ENCODE results near the gene LANCL3. TPM values are rescaled to one million over a fixed set of nuclear protein-coding genes. Genes with fewer than 3 reads are reported as not detected.

Gene LANCL3
- total RNA-seq, 1 donor from 2014 or later, result 0.02 TPM

- no peaks in the 10 kb centered on the region for H4K20me1 ChIP-seq (ENCODE audit: low read depth)
- H3K4me3 ChIP-seq, result no peak overlapping the region
- no peak overlapping the region for H3K27ac Mint-ChIP-seq
- no peaks in the 10 kb centered on the region for H3K9me3 ChIP-seq (ENCODE audit: low read depth)
- H3F3A ChIP-seq (ENCODE audit: low read depth), result no peaks in the 10 kb centered on the region
- no peaks in the 10 kb centered on the region for H3K4me1 ChIP-seq
- DNase-seq (ENCODE audit: low spot score), result no peak
- H3K4me2 ChIP-seq, result no peak overlapping the region
- no peak overlapping the region for H3K4me3 Mint-ChIP-seq
- no peaks in the 10 kb centered on the region for H3K27me3 ChIP-seq
- no peaks in the 10 kb centered on the region for H3K79me2 ChIP-seq (ENCODE audit: low read depth)
- H3K36me3 ChIP-seq, result no peaks in the 10 kb centered on the region
- no peak for TF ChIP-seq CTCF (IDR thresholded peaks at IDR 0.05)
- TF ChIP-seq EZH2phosphoT487 (IDR thresholded peaks at IDR 0.05), result no peak
- no peak for TF ChIP-seq EZH2 (IDR thresholded peaks at IDR 0.05)
- no peak overlapping the region for H3K9ac ChIP-seq
- H3K27me3 Mint-ChIP-seq (ENCODE audit: insufficient read depth, low read depth), result no peaks in the 10 kb centered on the region
- H2AFZ ChIP-seq (replicated peaks), result no peak overlapping the region
- H3K9me3 Mint-ChIP-seq, result no peaks in the 10 kb centered on the region
- no peaks in the 10 kb centered on the region for H3K36me3 Mint-ChIP-seq
- no peak overlapping the region for H3K27ac ChIP-seq
- H3K4me1 Mint-ChIP-seq, result no peaks in the 10 kb centered on the region
These were observed 87.0 kb downstream of the LANCL3 start for GRCh38 chrX:37658343-37659030.

DNA sequence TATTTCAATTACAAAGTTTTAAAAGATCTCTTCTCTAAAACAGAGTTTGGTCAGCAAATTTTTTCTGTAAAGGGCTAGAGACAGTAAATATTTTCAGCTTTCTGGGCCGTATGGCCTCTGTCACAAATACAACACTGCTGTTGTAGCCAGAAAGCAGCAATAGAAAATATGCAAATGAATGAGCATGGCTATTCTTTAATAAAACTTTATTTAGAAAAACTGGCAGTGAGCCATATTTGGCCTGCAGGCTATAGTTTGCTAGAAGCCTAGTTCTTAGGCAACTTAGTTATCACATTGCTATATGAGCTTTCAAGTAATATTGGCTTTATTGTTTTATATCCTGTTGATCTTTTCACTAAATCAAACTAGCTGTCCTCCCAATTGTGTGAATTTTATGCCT, 87.6 kb downstream of the LANCL3 start:
- no peak for TF ChIP-seq EZH2 (IDR thresholded peaks at IDR 0.05)
- no peak for TF ChIP-seq CTCF (IDR thresholded peaks at IDR 0.05)
- TF ChIP-seq EZH2phosphoT487 (IDR thresholded peaks at IDR 0.05), result no peak
- Mint-ChIP-seq H3K36me3 (no peaks in the 10 kb centered on the region), H3K27ac (no peak overlapping the region), H3K9me3 (no peaks in the 10 kb centered on the region), H3K27me3 (ENCODE audit: insufficient read depth, low read depth) (no peaks in the 10 kb centered on the region), H3K4me1 (no peaks in the 10 kb centered on the region), H3K4me3 (no peak overlapping the region)
- no peak overlapping the region for H3K27ac ChIP-seq
- H3K36me3 ChIP-seq, result no peaks in the 10 kb centered on the region
- no peaks in the 10 kb centered on the region for H3K4me1 ChIP-seq
- no peak for DNase-seq (ENCODE audit: low spot score)
- no peaks in the 10 kb centered on the region for H3K79me2 ChIP-seq (ENCODE audit: low read depth)
- no peaks in the 10 kb centered on the region for H4K20me1 ChIP-seq (ENCODE audit: low read depth)
- no peaks in the 10 kb centered on the region for H3K27me3 ChIP-seq
- H3K9me3 ChIP-seq (ENCODE audit: low read depth), result no peaks in the 10 kb centered on the region
- no peak overlapping the region for H3K4me2 ChIP-seq
- H3K4me3 ChIP-seq, result no peak overlapping the region
- no peak overlapping the region for H3K9ac ChIP-seq
- H3F3A ChIP-seq (ENCODE audit: low read depth), result no peaks in the 10 kb centered on the region
- H2AFZ ChIP-seq (replicated peaks), result no peak overlapping the region

DNA sequence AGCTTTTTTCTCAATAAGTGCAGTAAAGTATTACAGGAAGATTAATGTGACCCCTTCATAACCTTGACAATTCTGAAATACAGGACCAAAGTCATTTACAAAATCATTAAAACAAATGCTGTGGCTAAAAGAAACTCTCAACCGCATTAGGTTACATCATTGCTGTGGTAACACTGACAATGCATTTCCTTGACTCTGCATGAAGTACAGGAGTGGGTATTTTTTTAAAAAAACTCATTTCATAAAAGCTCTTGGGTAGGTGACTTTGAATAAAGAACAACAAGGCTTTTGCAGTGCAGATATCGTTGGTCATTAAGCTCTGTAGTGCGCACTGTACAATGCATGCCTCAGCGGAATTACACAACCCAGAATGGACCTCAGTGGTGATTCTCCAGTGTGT, 90.7 kb downstream of the LANCL3 start:
- TF ChIP-seq EZH2phosphoT487 (IDR thresholded peaks at IDR 0.05), result no peak
- H3K4me3 Mint-ChIP-seq, result no peak overlapping the region
- Histone ChIP-seq H3F3A (ENCODE audit: low read depth) (no peaks in the 10 kb centered on the region), H3K36me3 (no peaks in the 10 kb centered on the region), H3K27ac (no peak overlapping the region), H3K27me3 (no peaks in the 10 kb centered on the region), H3K4me3 (no peak overlapping the region), H3K79me2 (ENCODE audit: low read depth) (no peaks in the 10 kb centered on the region), H4K20me1 (ENCODE audit: low read depth) (no peaks in the 10 kb centered on the region), H3K9ac (no peak overlapping the region), H3K9me3 (ENCODE audit: low read depth) (no peaks in the 10 kb centered on the region), H3K4me1 (no peaks in the 10 kb centered on the region), H2AFZ (replicated peaks) (no peak overlapping the region), H3K4me2 (no peak overlapping the region)
- H3K36me3 Mint-ChIP-seq, result no peaks in the 10 kb centered on the region
- no peaks in the 10 kb centered on the region for H3K9me3 Mint-ChIP-seq
- H3K27ac Mint-ChIP-seq, result no peak overlapping the region
- H3K4me1 Mint-ChIP-seq, result no peaks in the 10 kb centered on the region
- H3K27me3 Mint-ChIP-seq (ENCODE audit: insufficient read depth, low read depth), result no peaks in the 10 kb centered on the region
- no peak for DNase-seq (ENCODE audit: low spot score)

DNA sequence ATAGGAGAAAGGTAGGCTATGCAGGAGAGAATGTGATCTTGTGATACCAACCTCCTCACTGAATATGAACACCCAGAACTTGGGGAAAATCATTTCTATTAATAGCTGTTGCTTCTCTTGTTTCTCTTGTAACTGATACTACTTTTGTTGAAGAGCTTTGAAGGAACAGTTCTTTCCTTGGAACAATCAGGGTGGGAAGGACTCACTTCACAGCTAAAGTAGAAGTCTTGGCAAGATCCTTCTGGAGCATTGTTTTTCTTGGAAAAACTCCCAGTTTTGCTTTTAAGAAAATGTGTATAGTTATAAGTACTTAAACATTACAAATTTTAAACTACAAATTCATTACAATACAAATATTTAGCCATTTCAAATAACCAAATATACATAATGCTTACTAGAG, 95.1 kb downstream of the LANCL3 start:
- Histone ChIP-seq H4K20me1 (ENCODE audit: low read depth) (no peaks in the 10 kb centered on the region), H3K4me2 (no peak overlapping the region), H3K4me1 (no peaks in the 10 kb centered on the region), H3K9ac (no peak overlapping the region), H3K9me3 (ENCODE audit: low read depth) (peaks cover 4% of the 10 kb centered on the region), H3K79me2 (ENCODE audit: low read depth) (no peaks in the 10 kb centered on the region), H2AFZ (replicated peaks) (no peak overlapping the region), H3K27ac (no peak overlapping the region), H3K27me3 (no peaks in the 10 kb centered on the region), H3K36me3 (no peaks in the 10 kb centered on the region), H3F3A (ENCODE audit: low read depth) (no peaks in the 10 kb centered on the region), H3K4me3 (no peak overlapping the region)
- Mint-ChIP-seq H3K4me3 (no peak overlapping the region), H3K36me3 (no peaks in the 10 kb centered on the region), H3K9me3 (no peaks in the 10 kb centered on the region), H3K27me3 (ENCODE audit: insufficient read depth, low read depth) (no peaks in the 10 kb centered on the region), H3K4me1 (no peaks in the 10 kb centered on the region), H3K27ac (no peak overlapping the region)
- DNase-seq (ENCODE audit: low spot score), result no peak
- TF ChIP-seq CTCF (IDR thresholded peaks at IDR 0.05), result no peak
- TF ChIP-seq EZH2 (IDR thresholded peaks at IDR 0.05), result no peak
- no peak for TF ChIP-seq EZH2phosphoT487 (IDR thresholded peaks at IDR 0.05)

All from neural progenitor cell (in vitro differentiated cells).